ENCODE results near the gene QSER1.
"Not testable (repeated sequence)": the region's sequence is repeated elsewhere in the genome, so short reads cannot be mapped to it uniquely, and the experiment has no call there.

QSER1 gene

DNA sequence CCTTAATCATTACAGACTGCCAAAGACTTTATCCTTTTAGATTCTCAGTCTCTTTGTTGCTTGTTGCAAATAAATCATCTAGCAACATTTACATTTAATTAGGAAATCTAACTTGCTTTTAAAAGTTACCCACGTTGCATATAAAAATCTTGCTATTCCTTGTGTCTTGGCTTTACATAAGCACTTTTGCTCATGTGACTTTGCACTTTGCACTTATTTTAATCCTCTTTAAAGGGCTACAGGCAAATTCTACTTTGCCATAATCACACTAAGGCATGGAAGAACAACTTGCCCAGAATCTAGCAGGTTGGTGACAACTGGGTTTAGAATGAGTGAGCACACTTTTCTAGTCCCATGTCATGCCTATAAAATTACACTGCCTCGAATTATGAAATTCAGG is 37.0 kb upstream of the QSER1 start:
- no peak for DNase-seq (ENCODE audit: low spot score)
- ChIA-PET CTCF (no interaction called here), POLR2A (ENCODE audit: low non-redundant PET) (no interaction called here)
- H3K27ac ChIP-seq: no peak overlapping the region
- TF ChIP-seq, protein P1, sequence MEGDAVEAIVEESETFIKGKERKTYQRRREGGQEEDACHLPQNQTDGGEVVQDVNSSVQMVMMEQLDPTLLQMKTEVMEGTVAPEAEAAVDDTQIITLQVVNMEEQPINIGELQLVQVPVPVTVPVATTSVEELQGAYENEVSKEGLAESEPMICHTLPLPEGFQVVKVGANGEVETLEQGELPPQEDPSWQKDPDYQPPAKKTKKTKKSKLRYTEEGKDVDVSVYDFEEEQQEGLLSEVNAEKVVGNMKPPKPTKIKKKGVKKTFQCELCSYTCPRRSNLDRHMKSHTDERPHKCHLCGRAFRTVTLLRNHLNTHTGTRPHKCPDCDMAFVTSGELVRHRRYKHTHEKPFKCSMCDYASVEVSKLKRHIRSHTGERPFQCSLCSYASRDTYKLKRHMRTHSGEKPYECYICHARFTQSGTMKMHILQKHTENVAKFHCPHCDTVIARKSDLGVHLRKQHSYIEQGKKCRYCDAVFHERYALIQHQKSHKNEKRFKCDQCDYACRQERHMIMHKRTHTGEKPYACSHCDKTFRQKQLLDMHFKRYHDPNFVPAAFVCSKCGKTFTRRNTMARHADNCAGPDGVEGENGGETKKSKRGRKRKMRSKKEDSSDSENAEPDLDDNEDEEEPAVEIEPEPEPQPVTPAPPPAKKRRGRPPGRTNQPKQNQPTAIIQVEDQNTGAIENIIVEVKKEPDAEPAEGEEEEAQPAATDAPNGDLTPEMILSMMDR (conservative IDR thresholded peaks at IDR 0.05; ENCODE audit: low read depth): no peak

DNA sequence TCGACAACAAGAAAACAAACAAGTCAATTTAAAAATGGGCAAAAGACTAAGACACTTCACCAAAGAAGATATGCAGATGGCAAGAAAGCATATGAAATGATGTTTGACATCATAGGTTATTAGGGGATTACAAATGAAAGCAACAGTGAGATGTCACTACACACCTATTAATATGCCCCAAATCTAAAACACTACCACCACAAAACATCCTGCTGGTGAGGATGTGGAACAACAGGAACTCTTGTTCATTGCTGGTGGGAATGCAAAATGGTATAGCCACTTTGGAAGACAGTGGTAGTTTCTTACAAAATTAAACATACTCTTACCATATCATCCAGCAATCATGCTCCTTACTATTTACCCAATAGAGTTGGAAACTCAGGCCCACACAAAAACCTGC is 33.9 kb upstream of the QSER1 start:
- POLR2A ChIA-PET (ENCODE audit: low non-redundant PET): no interaction called here
- TF ChIP-seq, protein P1 (conservative IDR thresholded peaks at IDR 0.05; ENCODE audit: low read depth): no peak
- H3K27ac ChIP-seq: no peak overlapping the region
- CTCF ChIA-PET: interaction anchor here (0.7 kb wide), 1 partner anchor 49 kb away, joined by 4 read pairs; no protein-coding TSS in a partner anchor
- DNase-seq (ENCODE audit: low spot score): no peak

DNA sequence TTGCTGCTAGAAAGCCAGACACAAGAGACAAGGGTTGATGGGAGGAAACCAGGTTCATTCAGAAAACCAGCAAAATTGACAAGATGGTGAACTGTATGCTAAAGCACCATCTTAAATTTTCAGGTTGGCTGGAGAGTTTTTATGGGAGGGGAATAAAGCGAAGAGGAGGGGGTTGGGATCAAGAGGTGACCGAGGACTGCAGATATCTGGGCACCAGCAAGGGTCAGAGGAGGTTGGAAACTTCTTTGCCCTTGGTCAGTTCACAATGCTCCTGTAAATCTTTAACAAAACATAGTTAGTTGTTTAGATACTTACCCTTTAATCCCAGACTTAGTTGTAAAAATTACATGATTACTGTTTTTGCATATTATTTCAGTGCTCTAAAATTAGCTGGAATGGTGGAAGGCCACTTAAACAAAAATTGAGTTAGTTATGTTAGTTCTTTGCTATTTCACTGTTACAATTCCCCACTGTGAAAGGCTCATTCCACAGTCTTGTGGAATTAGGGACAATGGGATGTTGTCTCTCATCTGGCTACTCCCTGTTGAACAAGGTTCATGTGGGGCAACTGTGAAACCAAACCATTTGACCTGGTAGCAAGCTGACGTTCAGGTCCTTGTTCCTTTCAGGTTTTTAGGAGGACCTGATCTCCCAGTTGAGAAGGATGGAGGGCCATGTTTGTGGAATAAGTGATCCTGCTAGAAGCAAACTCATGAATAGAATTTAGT is 30.6 kb upstream of the QSER1 start:
- TF ChIP-seq, protein P1 (conservative IDR thresholded peaks at IDR 0.05; ENCODE audit: low read depth): no peak
- ChIA-PET POLR2A (ENCODE audit: low non-redundant PET) (no interaction called here), CTCF (no interaction called here)
- H3K27ac ChIP-seq: no peak overlapping the region
- DNase-seq (ENCODE audit: low spot score): no peak

DNA sequence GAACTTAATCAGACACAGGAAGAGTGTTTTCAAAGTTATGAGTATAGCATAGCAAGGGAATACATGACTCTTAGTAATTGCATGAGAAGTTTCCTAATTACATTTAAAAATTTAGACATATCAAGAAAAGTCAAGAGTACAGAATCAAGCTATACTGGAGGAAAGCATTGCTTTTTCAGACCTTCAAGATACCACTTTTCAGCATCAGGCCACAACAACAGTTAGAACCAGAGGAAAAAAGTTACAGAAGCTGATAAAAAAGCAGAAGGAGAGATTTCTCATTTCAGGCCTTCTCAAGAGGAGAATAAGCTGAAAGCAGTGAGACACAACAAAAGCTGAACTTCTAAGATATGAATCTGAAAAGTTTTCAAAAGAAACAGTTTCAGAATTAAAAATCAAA is 28.1 kb upstream of the QSER1 start:
- TF ChIP-seq, protein P1 (conservative IDR thresholded peaks at IDR 0.05; ENCODE audit: low read depth): no peak
- H3K27ac ChIP-seq: no peak overlapping the region
- DNase-seq (ENCODE audit: low spot score): no peak
- ChIA-PET CTCF (no interaction called here), POLR2A (ENCODE audit: low non-redundant PET) (no interaction called here)

DNA sequence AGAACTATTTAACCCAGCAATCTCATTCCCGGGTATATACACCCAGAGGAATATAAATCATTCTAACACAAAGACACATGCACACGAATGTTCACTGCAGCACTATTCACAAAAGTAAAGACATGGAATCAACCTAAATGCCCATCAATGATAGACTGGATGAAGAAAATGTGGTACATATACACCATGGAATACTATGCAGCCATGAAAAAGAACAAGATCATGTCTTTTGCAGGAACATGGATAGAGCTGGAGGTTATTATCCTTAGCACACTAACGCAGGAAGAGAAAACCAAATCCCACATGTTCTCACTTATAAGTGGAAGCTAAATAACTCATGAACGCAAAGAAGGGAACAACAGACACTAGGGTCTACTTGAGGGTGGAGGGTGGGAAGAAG is 23.9 kb upstream of the QSER1 start:
- POLR2A ChIA-PET (ENCODE audit: low non-redundant PET); CTCF ChIA-PET: not testable (repeated sequence)

DNA sequence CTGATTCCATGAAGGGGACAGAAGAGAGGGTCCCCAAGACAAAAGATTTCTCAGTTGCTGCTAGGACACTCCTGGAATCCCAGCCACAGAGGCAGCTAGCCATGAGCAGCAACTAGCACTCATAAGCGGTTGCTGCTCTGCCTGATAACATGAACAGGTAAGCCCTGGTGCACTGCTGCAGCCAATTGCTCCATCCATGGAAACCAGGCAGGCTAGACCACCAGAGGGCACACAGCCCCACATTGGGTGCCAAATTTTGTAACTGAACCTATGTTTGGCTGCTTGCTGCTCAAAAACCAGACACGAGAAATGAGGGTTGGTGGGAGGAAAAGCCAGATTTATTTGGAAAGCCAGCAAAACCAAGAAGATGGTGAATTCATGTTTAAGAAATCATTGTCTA is 21.9 kb upstream of the QSER1 start:
- H3K27ac ChIP-seq: no peak overlapping the region
- DNase-seq (ENCODE audit: low spot score): no peak
- POLR2A ChIA-PET (ENCODE audit: low non-redundant PET): no interaction called here
- TF ChIP-seq, protein P1 (conservative IDR thresholded peaks at IDR 0.05; ENCODE audit: low read depth): no peak
- CTCF ChIA-PET: no interaction called here

More for the DNA sequence above, 23.9 kb upstream of the QSER1 start:
- H3K27ac ChIP-seq; DNase-seq (ENCODE audit: low spot score): not testable (repeated sequence)

DNA sequence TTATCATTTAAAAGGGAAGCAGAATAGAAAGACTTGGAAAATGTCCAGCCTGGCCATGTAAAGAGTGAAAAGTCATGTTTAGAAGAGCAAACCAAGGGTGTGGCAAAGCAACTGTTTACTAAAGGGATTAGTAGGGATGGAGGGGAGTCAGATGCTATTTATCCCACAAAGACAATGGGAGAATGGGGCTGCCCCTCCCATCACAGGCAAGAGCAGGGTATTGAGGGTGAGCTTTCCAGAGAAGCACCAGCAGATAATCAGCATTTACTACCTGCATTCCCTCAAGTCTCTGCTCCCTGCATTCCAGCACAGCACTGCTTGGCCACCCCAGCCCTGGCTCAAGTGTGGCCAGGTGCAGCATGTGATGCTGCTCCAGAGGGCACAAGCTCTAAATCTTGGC is 18.5 kb upstream of the QSER1 start:
- CTCF ChIA-PET: interaction anchor here (0.6 to 0.7 kb wide), 2 partner anchors 124 to 928 kb away, joined by 3 read pairs; no protein-coding TSS in a partner anchor
- no peak for DNase-seq (ENCODE audit: low spot score)
- TF ChIP-seq, protein P1 (conservative IDR thresholded peaks at IDR 0.05; ENCODE audit: low read depth): no peak
- no peak overlapping the region for H3K27ac ChIP-seq
- POLR2A ChIA-PET (ENCODE audit: low non-redundant PET): no interaction called here

Measured in RWPE1 (cell line).